GM12878 (cell line): ENCODE data around the gene GCC2.
"Not testable (repeated sequence)": the region's sequence is repeated elsewhere in the genome, so short reads cannot be mapped to it uniquely, and the experiment has no call there.

Experiments used
- ATF2 ChIP-seq: IDR thresholded peaks from 2 replicates; pipeline ENCODE4 v1.6.1; 2012; ENCODE audit warnings: low read length, inconsistent platforms
- CBFB ChIP-seq: IDR thresholded peaks from 2 replicates; pipeline ENCODE4 v1.6.1; 2016; ENCODE audit warnings: antibody characterized with exemption, low read depth
- CHD1 ChIP-seq: IDR thresholded peaks from 2 replicates; pipeline ENCODE4 v1.6.1; 2012; ENCODE audit warnings: low read depth, low read length, improper control_type of control experiment
- CHD4 ChIP-seq: fragments of 200-600 bp; sonication (generic); IDR thresholded peaks from 2 replicates; pipeline ENCODE4 v1.6.1; 2016; ENCODE audit warnings: mild to moderate bottlenecking
- CREM ChIP-seq: IDR thresholded peaks from 2 replicates; pipeline ENCODE4 v1.6.1; 2014; ENCODE audit warnings: antibody characterized with exemption, low read depth
- CTCF ChIP-seq, 3 experiments: IDR thresholded peaks in 2 of 3; conservative IDR thresholded peaks in 1 of 3; 2 replicates each; pipeline ENCODE4 v1.5.1; 2011; ENCODE audit warnings: low read depth in 3 of 3, low read length in 3 of 3, mild to moderate bottlenecking in 3 of 3, control low read depth in 2 of 3, moderate library complexity in 2 of 3, inconsistent platforms in 1 of 3, mixed read lengths in 1 of 3; ENCODE audit not compliant: control insufficient read depth in 2 of 3, insufficient read depth in 1 of 3; ENCODE audit errors: extremely low read depth in 1 of 3
- EP300 ChIP-seq, 2 experiments: fragments of 150-350 bp in 1 of 2; IDR thresholded peaks; 2 replicates each; pipeline ENCODE4 v1.6.1; 2011 to 2012; ENCODE audit warnings: low read depth in 2 of 2, low read length in 2 of 2, borderline replicate concordance in 1 of 2, improper control_type of control experiment in 1 of 2, inconsistent platforms in 1 of 2; ENCODE audit not compliant: control insufficient read depth in 1 of 2
- POLR2A ChIP-seq: IDR thresholded peaks from 2 replicates; pipeline ENCODE4 v1.6.1; 2011; ENCODE audit warnings: low read depth, mild to moderate bottlenecking, low read length
- RFX5 ChIP-seq: IDR thresholded peaks from 2 replicates; pipeline ENCODE4 v1.6.1; 2011; ENCODE audit warnings: low read depth, low read length, improper control_type of control experiment
- USF2 ChIP-seq: IDR thresholded peaks from 2 replicates; pipeline ENCODE4 v1.6.1; 2011; ENCODE audit warnings: low read depth, low read length, improper control_type of control experiment, borderline replicate concordance
- YY1 ChIP-seq: IDR thresholded peaks from 2 replicates; pipeline ENCODE4 v1.6.1; 2011; ENCODE audit warnings: low read depth, mild to moderate bottlenecking, low read length
- ZBTB4 ChIP-seq: fragments of 450-650 bp; formaldehyde crosslinking; IDR thresholded peaks from 2 replicates; pipeline ENCODE4 v1.4.0; 2022; ENCODE audit warnings: mild to moderate bottlenecking, moderate library complexity

- TF ChIP-seq CTCF (IDR thresholded peaks at IDR 0.05 in 2 of 3, conservative IDR thresholded peaks at IDR 0.05 in 1 of 3; ENCODE audit: control insufficient read depth in 2 of 3, extremely low read depth in 1 of 3, insufficient read depth in 1 of 3, low read depth in 3 of 3, low read length in 3 of 3); RFX5; CHD1; CREM; CBFB; USF2; CHD4; EP300 (IDR thresholded peaks at IDR 0.05; ENCODE audit: borderline replicate concordance in 1 of 2, control insufficient read depth in 1 of 2, low read depth in 2 of 2, low read length in 2 of 2); POLR2A; ATF2; ZBTB4 (CRISPR knock-in tag); YY1: not testable (repeated sequence)
Observed at GRCh38 chr2:108524688-108525087, 75.7 kb downstream of the GCC2 start.
